HPDE6-E6E7 (cell line): ENCODE measurements around the gene ADARB1.

Source experiments
- DNase-seq: peaks from one replicate; pipeline ENCODE4 v3.0.0; 2011; ENCODE audit warnings: missing footprints; ENCODE audit errors: extremely low spot score

Gene ADARB1

GRCh38 chr21:45168522-45168921 is 94.1 kb downstream of the ADARB1 start:
- DNase-seq, result no peak

GRCh38 chr21:45169001-45169400 is 94.6 kb downstream of the ADARB1 start:
- no peak for DNase-seq

- DNase-seq, result no peak
Measured at GRCh38 chr21:45169682-45170081, 95.3 kb downstream of the ADARB1 start.

- DNase-seq, result no peak
Measured at GRCh38 chr21:45170987-45171386, 96.6 kb downstream of the ADARB1 start.

DNA sequence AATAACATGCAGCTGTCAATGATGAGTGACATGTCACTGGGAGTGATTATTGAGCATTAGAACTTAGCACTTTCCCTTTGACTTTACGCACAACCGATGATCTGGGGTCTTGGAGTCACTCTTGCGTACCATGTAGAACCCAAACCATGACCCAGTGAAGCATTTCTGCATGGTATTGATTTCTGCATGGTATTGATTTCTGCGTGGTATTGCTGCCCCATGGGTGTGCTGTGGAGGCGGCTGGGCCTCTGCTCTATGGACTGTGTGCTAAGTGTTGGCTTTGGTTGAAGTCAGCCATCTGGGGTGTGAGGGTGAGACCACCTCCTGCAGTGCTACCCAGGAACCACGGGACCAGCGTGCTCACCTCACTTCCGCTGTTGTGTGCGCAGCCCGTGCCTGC is 98.0 kb downstream of the ADARB1 start:
- no peak for DNase-seq

DNA sequence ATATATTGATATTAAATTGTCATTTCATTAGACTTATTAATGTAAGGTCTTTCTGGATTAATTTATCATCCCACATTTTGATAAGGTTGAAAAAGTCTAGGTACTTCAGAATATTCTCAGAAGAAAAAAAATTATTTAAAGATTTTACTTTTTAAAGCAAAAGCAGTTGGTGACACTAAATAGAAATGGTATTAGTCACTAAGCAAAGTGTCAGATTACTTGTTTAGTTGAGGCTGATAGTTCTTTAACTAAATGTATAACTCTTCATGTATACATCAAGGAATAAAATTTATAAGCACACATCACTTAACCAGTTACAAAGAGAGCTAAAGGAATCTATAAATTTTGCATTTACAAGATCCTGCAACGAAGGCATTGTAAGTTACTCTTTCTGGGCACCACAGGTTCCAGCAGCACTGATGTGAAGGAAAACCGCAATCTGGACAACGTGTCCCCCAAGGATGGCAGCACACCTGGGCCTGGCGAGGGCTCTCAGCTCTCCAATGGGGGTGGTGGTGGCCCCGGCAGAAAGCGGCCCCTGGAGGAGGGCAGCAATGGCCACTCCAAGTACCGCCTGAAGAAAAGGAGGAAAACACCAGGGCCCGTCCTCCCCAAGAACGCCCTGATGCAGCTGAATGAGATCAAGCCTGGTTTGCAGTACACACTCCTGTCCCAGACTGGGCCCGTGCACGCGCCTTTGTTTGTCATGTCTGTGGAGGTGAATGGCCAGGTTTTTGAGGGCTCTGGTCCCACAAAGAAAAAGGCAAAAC is 101.1 kb downstream of the ADARB1 start:
- DNase-seq, result no peak

- DNase-seq, result no peak
Measured at GRCh38 chr21:45176141-45176540, 101.8 kb downstream of the ADARB1 start.

DNA sequence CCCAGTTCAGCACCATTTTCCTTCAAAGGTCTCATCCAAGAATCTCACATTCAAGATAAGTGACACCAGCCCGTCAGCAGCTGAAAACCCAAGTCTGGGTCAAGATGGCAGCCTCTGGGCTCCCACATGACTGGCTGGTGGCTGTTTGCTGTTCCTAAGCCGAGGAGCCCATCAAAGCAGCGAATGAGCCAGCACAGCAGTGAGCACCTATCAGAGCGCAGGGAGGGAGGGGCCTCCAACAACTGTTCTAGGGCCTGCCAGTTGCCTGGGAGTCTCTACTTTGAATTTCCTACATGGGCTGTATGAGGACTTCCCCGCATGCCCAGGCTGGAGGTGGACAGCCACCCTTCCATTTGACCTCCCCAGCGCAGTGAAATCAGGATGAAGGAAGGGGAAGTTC is 102.7 kb downstream of the ADARB1 start:
- DNase-seq, result no peak

GRCh38 chr21:45178070-45178608 is 103.8 kb downstream of the ADARB1 start:
- no peak for DNase-seq

DNA sequence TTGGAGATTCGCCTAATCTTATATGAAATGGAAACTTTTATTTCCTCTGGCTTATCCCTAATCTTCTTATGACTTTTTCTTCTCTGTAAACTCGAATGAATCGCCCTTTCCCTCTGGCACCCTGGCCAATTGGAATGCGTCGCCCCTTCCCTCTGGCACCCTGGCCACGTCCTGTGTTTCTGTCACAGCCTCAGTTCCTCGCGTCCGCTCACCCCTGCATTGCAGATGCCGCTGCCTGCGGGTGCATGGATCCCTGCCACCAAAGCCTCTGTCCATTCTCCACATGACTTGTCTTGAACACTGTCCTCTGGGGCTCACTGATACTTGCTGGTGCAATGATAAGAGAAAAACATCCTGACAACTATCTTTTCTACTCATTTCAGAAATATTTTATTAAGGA is 104.6 kb downstream of the ADARB1 start:
- no peak for DNase-seq

DNA sequence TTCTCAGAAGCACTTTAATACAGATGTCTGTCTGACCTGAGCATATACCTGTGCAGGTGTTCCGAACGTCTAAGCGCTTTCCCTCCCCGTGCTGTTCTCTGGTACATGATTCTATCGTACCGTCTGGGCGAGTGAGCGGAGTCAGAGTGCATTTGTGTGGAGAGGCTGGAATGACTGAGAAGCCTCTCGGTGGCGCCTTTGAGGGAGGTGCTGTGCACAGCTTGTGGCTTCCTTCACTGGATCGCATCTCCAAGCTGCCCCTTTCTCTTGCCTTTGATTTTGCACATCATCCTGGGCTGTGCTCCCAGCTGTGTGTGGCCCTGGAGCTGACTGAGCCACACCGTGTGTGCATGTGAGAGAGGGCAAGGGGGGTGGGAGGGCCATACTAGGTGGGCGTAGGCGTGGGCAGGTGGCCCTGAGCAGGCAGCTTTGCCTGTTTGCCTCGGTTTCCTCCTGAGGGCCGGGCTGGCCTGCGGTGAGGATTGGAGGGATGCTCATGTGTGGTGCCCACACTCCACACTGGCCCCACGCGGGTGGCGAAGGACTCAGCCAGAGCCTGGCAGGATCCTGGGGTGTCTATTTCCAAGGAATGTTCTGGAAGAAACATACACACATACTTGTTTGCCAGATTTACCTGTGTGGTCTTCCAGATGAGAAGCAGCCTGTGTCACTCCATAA is 105.3 kb downstream of the ADARB1 start:
- DNase-seq, result no peak

- no peak for DNase-seq
Measured at GRCh38 chr21:45180246-45180599, 105.8 kb downstream of the ADARB1 start.

DNA sequence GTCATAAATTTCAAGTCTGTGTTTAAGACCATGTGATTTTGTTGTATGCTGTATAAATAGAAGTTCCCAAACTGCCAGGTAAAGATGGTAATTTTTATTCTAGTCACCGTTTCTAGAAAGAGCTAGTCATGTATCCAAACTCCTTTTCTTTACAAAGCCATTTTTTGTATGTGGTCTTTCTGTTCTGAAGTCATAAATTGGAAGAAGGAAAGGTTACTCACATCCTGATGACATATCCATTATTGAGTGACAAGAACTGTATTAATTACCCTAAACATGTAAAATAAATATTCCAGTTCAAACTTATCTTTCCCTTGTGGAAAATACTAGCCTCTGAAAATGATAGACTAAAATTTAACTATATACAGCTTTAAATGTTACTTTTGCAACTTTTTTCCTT is 108.6 kb downstream of the ADARB1 start:
- no peak for DNase-seq

- DNase-seq, result no peak
Measured at GRCh38 chr21:45183852-45184251, 109.5 kb downstream of the ADARB1 start.

DNA sequence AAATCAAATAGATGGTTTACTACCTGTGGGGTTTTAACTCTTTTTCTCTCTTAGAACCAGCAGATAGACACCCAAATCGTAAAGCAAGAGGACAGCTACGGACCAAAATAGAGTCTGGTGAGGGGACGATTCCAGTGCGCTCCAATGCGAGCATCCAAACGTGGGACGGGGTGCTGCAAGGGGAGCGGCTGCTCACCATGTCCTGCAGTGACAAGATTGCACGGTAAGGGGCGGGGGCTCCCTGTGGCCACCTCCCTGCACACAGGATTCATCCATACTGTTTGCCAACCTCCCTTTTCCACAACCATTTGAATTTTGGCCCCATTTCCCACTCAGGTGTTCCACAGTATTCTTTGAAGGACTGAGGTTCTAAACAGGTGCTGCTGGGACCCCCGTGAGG is 110.5 kb downstream of the ADARB1 start:
- no peak for DNase-seq

GRCh38 chr21:45186709-45187108 is 112.3 kb downstream of the ADARB1 start:
- DNase-seq, result no peak

- no peak for DNase-seq
Measured at GRCh38 chr21:45187646-45188045, 113.3 kb downstream of the ADARB1 start.

DNA sequence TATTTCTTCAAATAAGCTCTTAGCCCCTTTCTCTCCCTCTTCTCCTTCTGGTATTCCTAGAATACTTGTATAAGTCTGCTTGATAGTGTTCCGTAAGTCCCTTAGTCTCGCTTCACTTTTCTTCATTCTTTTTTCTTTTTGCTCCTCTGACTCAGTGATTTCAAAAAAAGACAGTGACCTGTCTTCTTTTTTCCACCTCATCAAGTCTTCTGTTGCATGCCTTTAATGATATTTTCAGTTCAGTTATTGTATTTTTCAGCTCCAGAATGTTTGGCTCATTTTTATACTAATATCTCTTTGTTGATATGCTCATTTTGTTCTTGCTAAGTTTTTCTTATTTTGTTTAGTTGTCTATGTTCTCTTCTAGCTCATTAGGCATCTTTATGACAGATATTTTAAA is 115.6 kb downstream of the ADARB1 start:
- DNase-seq, result no peak

DNA sequence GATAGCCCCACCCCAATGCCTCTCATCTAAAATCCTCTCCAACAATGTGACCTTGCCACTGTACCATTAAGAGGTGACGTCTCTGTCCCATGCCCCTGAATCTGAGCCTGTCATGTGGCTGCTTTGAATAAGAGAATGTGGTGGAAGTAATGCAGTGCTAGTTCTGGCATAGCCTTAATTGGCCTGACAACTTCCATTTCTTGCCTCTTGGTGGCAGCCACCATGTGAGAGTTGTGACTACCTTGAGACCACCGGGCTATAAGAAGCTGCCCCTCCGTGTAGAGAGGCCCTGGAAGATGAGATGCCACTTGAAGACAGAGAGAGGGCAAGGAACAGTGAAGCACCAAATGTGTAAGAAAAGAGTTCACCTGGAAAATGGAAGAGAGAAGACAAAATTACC is 118.0 kb downstream of the ADARB1 start:
- no peak for DNase-seq

GRCh38 chr21:45196620-45197019 is 122.2 kb downstream of the ADARB1 start:
- no peak for DNase-seq

DNA sequence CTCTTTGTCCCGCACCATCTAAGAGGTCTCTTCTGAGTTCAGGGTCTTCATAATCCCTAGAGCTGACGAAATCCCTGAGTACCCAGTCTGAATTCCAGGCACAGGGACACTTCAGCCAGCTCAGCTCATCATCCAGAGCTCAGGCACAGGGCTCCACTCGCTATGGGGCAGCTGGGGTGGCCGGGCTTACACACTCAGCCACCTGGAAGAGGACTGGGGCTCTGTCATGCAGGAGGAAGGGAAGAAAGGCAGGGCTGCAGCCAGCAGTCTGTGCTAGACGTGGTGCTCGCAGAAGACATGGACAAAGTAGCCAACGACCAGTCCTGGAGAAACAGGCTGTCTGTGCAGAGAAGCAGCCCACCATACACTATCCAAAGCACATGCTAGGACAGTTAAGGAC is 124.8 kb downstream of the ADARB1 start:
- DNase-seq, result no peak

DNA sequence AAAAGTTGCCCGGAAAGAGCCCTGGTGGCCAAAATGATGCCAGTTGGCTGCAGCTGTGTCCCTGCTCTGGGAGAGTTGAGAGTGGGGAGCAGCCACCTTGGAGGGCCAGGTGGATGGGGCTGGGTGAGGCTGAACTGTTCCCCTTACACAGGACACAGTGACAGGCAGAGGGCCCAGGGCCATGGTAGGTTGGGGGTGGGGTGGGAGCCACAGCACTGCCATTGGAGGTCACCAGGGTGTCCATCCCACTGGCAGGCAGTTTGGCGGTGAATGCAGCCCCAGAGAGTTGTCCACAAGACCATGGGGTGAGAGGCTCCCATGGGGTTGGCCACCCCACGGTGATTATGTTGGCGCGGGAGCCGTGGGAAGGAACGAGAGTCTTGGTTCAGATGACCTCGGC is 125.7 kb downstream of the ADARB1 start:
- DNase-seq, result no peak

DNA sequence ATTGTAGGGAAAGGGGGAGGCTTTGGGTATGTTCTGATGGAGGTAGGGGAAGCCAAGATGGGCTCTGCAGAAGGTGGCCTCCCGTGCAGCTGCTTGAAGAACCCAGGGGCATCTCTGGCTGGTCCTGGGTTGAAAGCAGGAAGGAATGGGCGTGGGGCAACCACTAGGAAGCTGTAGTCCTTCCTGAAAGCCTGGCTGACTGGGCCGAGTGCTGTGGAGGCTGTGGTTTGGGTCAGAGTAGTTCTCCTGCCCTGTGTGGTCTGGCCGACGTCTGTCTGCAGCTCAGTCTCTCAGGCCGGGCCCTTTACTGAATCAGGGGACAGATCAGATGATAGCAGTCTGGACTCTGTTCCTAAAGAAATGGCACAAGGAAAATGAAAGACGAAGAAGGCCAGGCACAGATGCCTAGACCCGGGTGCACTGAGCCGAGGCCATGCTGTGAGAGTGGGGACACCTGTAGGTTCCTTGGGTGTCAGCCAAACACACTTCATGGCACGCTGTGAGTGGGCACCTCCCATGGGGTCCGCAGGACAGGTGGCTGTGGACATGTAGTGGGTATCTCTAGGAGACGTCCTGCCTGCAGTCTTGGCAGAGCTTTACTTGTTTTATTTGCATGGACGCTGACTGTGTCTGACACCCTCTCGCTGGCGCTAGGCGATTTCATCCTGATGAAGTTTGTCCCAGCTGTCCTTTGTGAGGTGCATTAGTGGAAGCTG is 126.4 kb downstream of the ADARB1 start:
- DNase-seq, result no peak
